Measurements from ENCODE around the gene GPS1. TPM values are rescaled to one million over a fixed set of nuclear protein-coding genes. Genes with fewer than 3 reads are reported as not detected.

Gene GPS1
- total and polyA plus RNA-seq, 2 donors from 2014 or later, result 99.3 to 149 TPM

GRCh38 chr17:82030470-82031302 is 21.0 kb upstream of the GPS1 start:
- FAIRE-seq, result no peak
- intact Hi-C loops (cut with DNase I), result loop anchor here (10.0 kb wide), 1 partner anchor 124 kb away; no protein-coding TSS in a partner anchor
- Histone ChIP-seq H3K27me3 (ENCODE audit: control insufficient read depth, insufficient read depth, low read length) (no peaks in the 10 kb centered on the region), H3K4me1 (ENCODE audit: control insufficient read depth in 2 of 3, insufficient read depth in 2 of 3, low read depth in 1 of 3, low read length in 3 of 3) (peaks cover 0 to 18% (median 0%) of the 10 kb centered on the region in 3 donors), H3K4me3 (ENCODE audit: low read length in 3 of 3) (peak overlapping the region in 1 of 3 donors; percentile 41), H3K36me3 (ENCODE audit: control insufficient read depth in 2 of 3, insufficient read depth in 3 of 3, low read length in 3 of 3) (peaks cover 0 to 7% (median 0%) of the 10 kb centered on the region in 3 donors), H3K9ac (ENCODE audit: low read length in 3 of 3) (no peak overlapping the region), H3K27ac (ENCODE audit: low read depth in 2 of 2, low read length in 2 of 2) (no peak overlapping the region), H3K9me3 (ENCODE audit: control insufficient read depth in 2 of 3, insufficient read depth in 1 of 3, low read length in 3 of 3) (no peaks in the 10 kb centered on the region)
- TF ChIP-seq, protein P1, sequence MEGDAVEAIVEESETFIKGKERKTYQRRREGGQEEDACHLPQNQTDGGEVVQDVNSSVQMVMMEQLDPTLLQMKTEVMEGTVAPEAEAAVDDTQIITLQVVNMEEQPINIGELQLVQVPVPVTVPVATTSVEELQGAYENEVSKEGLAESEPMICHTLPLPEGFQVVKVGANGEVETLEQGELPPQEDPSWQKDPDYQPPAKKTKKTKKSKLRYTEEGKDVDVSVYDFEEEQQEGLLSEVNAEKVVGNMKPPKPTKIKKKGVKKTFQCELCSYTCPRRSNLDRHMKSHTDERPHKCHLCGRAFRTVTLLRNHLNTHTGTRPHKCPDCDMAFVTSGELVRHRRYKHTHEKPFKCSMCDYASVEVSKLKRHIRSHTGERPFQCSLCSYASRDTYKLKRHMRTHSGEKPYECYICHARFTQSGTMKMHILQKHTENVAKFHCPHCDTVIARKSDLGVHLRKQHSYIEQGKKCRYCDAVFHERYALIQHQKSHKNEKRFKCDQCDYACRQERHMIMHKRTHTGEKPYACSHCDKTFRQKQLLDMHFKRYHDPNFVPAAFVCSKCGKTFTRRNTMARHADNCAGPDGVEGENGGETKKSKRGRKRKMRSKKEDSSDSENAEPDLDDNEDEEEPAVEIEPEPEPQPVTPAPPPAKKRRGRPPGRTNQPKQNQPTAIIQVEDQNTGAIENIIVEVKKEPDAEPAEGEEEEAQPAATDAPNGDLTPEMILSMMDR (IDR thresholded peaks at IDR 0.05; ENCODE audit: borderline replicate concordance, extremely low read depth, insufficient read depth), result peak; percentile 99
- peak; percentile 83 to 94 (median 90) for DNase-seq

DNA sequence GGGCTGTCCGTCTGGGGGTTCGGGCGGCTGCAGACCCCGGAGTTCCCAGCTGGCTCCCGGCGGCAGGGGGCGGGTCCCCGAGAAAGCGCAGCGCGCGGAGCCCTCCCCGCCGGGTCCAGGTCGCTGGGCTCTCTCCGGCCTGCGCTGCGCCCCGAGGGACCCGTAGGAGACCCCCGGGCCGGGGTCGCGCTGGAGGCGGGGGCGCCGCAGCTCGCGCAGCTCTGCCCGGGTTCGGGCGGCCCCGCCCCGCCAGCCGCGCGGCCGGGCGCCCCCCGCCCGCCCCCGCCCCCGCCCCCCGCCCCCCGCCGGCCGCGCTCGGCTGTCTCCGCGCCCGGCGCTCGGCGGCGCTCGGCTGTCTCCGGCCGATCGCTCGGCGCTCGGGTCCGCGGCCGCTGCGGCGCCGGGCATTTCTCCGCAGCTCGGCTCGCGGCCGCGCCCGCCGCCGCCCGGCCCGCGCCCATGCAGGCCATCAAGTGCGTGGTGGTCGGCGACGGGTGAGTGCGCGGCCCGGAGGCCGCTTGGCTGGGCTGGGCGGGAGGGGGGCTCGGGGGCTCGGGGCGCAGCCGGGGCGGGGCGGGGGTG is 20.3 kb upstream of the GPS1 start, which contains the start of gene RAC3:
TSS of gene RAC3 (plus strand) at position 376 of the 582 bp plus-strand sequence. CDS start at position 460, 84 bp downstream.
- Histone ChIP-seq H3K27ac (ENCODE audit: low read depth in 2 of 2, low read length in 2 of 2) (no peak within 1 kb of the TSS), H3K4me1 (ENCODE audit: control insufficient read depth in 2 of 3, insufficient read depth in 2 of 3, low read depth in 1 of 3, low read length in 3 of 3) (peaks cover 0 to 21% (median 0%) of the 10 kb centered on the region in 3 donors), H3K27me3 (ENCODE audit: control insufficient read depth, insufficient read depth, low read length) (no peaks in the 10 kb centered on the region), H3K9me3 (ENCODE audit: control insufficient read depth in 2 of 3, insufficient read depth in 1 of 3, low read length in 3 of 3) (no peaks in the 10 kb centered on the region), H3K9ac (ENCODE audit: low read length in 3 of 3) (peak within 1 kb of the TSS in 1 of 3 donors; percentile 12), H3K36me3 (ENCODE audit: control insufficient read depth in 2 of 3, insufficient read depth in 3 of 3, low read length in 3 of 3) (peaks cover 0 to 7% (median 0%) of the 10 kb centered on the region in 3 donors), H3K4me3 (ENCODE audit: low read length in 3 of 3) (peak within 1 kb of the TSS in 1 of 3 donors; percentile 41)
- TF ChIP-seq, protein P1 (IDR thresholded peaks at IDR 0.05; ENCODE audit: borderline replicate concordance, extremely low read depth, insufficient read depth), result no peak
- FAIRE-seq, result no peak
- peak in 1 of 5 donors; percentile 71 for DNase-seq
- intact Hi-C loops (cut with DNase I), result loop anchor here (10.0 kb wide), 1 partner anchor 123 kb away; no protein-coding TSS in a partner anchor

DNA sequence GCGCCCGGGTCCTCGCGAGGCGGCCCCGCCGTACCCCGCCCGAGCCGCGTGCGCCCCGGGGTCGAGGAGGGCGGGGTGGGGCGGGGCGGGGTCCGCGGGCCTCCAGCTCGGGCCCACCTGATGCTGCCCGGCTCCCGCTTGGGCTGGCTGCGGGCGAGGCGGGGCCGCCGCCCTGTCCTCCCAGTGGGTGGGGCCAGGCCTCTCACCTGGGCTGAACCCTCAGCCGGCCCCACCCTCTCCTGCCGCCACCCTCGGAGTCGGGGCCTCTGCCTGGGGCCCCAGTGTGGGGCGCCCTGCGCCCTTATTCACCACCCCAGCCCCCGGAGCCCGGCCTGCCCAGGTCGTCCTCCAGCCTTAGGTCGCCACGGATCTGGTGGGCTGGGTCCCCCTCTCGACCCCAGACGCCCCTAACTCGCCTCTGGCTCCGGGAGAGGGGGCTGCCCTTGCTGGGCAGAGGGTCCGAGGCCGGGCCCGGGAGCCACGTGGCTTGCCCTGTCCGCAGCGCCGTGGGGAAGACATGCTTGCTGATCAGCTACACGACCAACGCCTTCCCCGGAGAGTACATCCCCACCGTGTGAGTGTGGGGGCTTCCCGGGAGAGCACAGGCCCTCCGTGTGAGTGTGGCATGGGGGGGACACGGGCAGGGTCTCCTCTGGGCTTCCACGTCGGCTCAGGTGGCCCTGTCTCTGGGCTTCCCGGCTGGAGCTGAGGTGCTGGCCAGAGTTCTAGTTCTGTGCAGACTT is 19.6 kb upstream of the GPS1 start:
- DNase-seq (peak in 2 of 5 donors; percentile 54 to 81), FAIRE-seq (no peak)
- TF ChIP-seq, protein P1 (IDR thresholded peaks at IDR 0.05; ENCODE audit: borderline replicate concordance, extremely low read depth, insufficient read depth), result no peak
- H3K9ac ChIP-seq (ENCODE audit: low read length in 3 of 3), result peak overlapping the region in 1 of 3 donors; percentile 12
- no peak overlapping the region for H3K4me3 ChIP-seq (ENCODE audit: low read length in 3 of 3)
- H3K27ac ChIP-seq (ENCODE audit: low read depth in 2 of 2, low read length in 2 of 2), result no peak overlapping the region
- intact Hi-C loops (cut with DNase I), result loop anchor here (10.0 kb wide), 1 partner anchor 123 kb away; no protein-coding TSS in a partner anchor
- H3K36me3 ChIP-seq (ENCODE audit: control insufficient read depth in 2 of 3, insufficient read depth in 3 of 3, low read length in 3 of 3), result peaks cover 0 to 7% (median 0%) of the 10 kb centered on the region in 3 donors
- H3K4me1 ChIP-seq (ENCODE audit: control insufficient read depth in 2 of 3, insufficient read depth in 2 of 3, low read depth in 1 of 3, low read length in 3 of 3), result peaks cover 0 to 24% (median 0%) of the 10 kb centered on the region in 3 donors
- H3K9me3 ChIP-seq (ENCODE audit: control insufficient read depth in 2 of 3, insufficient read depth in 1 of 3, low read length in 3 of 3), result no peaks in the 10 kb centered on the region
- no peaks in the 10 kb centered on the region for H3K27me3 ChIP-seq (ENCODE audit: control insufficient read depth, insufficient read depth, low read length)

All from kidney (tissue), 14 donors.